ENCODE results near the gene STRBP.

Gene STRBP

GRCh38 chr9:123129423-123129822 lies 139.0 kb downstream of the STRBP start:
- H3K4me3 ChIP-seq (ENCODE audit: low read length): no peak overlapping the region
- TF ChIP-seq CTCF (IDR thresholded peaks at IDR 0.05; ENCODE audit: insufficient read depth, low read depth, low read length, missing control alignments): no peak
- no peak for DNase-seq (ENCODE audit: low read depth)

- no peak for TF ChIP-seq CTCF (IDR thresholded peaks at IDR 0.05; ENCODE audit: insufficient read depth, low read depth, low read length, missing control alignments)
- no peak for DNase-seq (ENCODE audit: low read depth)
- no peak overlapping the region for H3K4me3 ChIP-seq (ENCODE audit: low read length)
Measured at GRCh38 chr9:123128591-123128990, 139.8 kb downstream of the STRBP start.

GRCh38 chr9:123127512-123128075 lies 140.8 kb downstream of the STRBP start:
- H3K4me3 ChIP-seq (ENCODE audit: low read length): no peak overlapping the region
- no peak for TF ChIP-seq CTCF (IDR thresholded peaks at IDR 0.05; ENCODE audit: insufficient read depth, low read depth, low read length, missing control alignments)
- no peak for DNase-seq (ENCODE audit: low read depth)

- no peak for TF ChIP-seq CTCF (IDR thresholded peaks at IDR 0.05; ENCODE audit: insufficient read depth, low read depth, low read length, missing control alignments)
- DNase-seq (ENCODE audit: low read depth): no peak
- H3K4me3 ChIP-seq (ENCODE audit: low read length): no peak overlapping the region
Measured at GRCh38 chr9:123121457-123121856, 146.9 kb downstream of the STRBP start.

- TF ChIP-seq CTCF (IDR thresholded peaks at IDR 0.05; ENCODE audit: insufficient read depth, low read depth, low read length, missing control alignments): no peak
- H3K4me3 ChIP-seq (ENCODE audit: low read length): no peak overlapping the region
- no peak for DNase-seq (ENCODE audit: low read depth)
Measured at GRCh38 chr9:123120953-123121352, 147.4 kb downstream of the STRBP start.

GRCh38 chr9:123120131-123120530 lies 148.3 kb downstream of the STRBP start:
- H3K4me3 ChIP-seq (ENCODE audit: low read length): no peak overlapping the region
- DNase-seq (ENCODE audit: low read depth): no peak
- TF ChIP-seq CTCF (IDR thresholded peaks at IDR 0.05; ENCODE audit: insufficient read depth, low read depth, low read length, missing control alignments): no peak

- DNase-seq (ENCODE audit: low read depth): no peak
- no peak for TF ChIP-seq CTCF (IDR thresholded peaks at IDR 0.05; ENCODE audit: insufficient read depth, low read depth, low read length, missing control alignments)
- no peak overlapping the region for H3K4me3 ChIP-seq (ENCODE audit: low read length)
Measured at GRCh38 chr9:123119566-123119965, 148.8 kb downstream of the STRBP start.

Measured in epithelial cell of esophagus (primary cell).